Mesendoderm (in vitro differentiated cells): ENCODE results near the gene REPIN1.

Source experiments
- DNase-seq: peaks from one replicate; pipeline ENCODE4 v3.0.0; 2013
- H2AK5ac ChIP-seq: 2 replicates; pipeline ENCODE4 v1.6.1; 2013; ENCODE audit warnings: low read length, inconsistent platforms
- H2BK120ac ChIP-seq: 2 replicates; pipeline ENCODE4 v1.6.1; 2013; ENCODE audit warnings: low read depth, mild to moderate bottlenecking, low read length, moderate library complexity, mixed read lengths
- H2BK15ac ChIP-seq: replicated peaks from 2 replicates; pipeline ENCODE4 v1.6.1; 2013; ENCODE audit warnings: low read depth, mild to moderate bottlenecking, moderate library complexity
- H2BK5ac ChIP-seq: 2 replicates; pipeline ENCODE4 v1.6.1; 2013; ENCODE audit warnings: low read length, inconsistent platforms
- H3K18ac ChIP-seq: 2 replicates; pipeline ENCODE4 v1.6.1; 2013; ENCODE audit warnings: mild to moderate bottlenecking, low read length, mixed read lengths
- H3K23ac ChIP-seq: one replicate; pipeline ENCODE4 v1.6.1; 2013; ENCODE audit warnings: low read length
- H3K27ac ChIP-seq: 2 replicates; pipeline ENCODE4 v1.5.1; 2013; ENCODE audit warnings: low read depth, mild to moderate bottlenecking, inconsistent platforms, low read length, moderate library complexity
- H3K27me3 ChIP-seq: 2 replicates; pipeline ENCODE4 v1.6.1; 2013; ENCODE audit warnings: low read length, control low read depth, mild to moderate bottlenecking, inconsistent platforms; ENCODE audit not compliant: insufficient read depth, poor library complexity
- H3K36me3 ChIP-seq: 2 replicates; pipeline ENCODE4 v1.6.1; 2013; ENCODE audit warnings: low read length, inconsistent platforms; ENCODE audit not compliant: control insufficient read depth, insufficient read depth
- H3K4ac ChIP-seq: one replicate; pipeline ENCODE4 v1.6.1; 2013; ENCODE audit warnings: low read depth, mild to moderate bottlenecking, low read length, moderate library complexity
- H3K4me1 ChIP-seq: 2 replicates; pipeline ENCODE4 v1.6.1; 2013; ENCODE audit warnings: low read depth, low read length, inconsistent platforms; ENCODE audit not compliant: control insufficient read depth
- H3K4me2 ChIP-seq: 2 replicates; pipeline ENCODE4 v1.6.1; 2013; ENCODE audit warnings: low read length
- H3K4me3 ChIP-seq: 2 replicates; pipeline ENCODE4 v1.5.1; 2013; ENCODE audit warnings: mild to moderate bottlenecking, low read length
- H3K56ac ChIP-seq: one replicate; pipeline ENCODE4 v1.6.1; 2013; ENCODE audit warnings: low read length
- H3K79me1 ChIP-seq: 2 replicates; pipeline ENCODE4 v1.6.1; 2013; ENCODE audit warnings: low read length, inconsistent platforms
- H3K79me2 ChIP-seq: 2 replicates; pipeline ENCODE4 v1.6.1; 2013; ENCODE audit warnings: mild to moderate bottlenecking, low read length; ENCODE audit not compliant: control insufficient read depth, insufficient read depth
- H3K9ac ChIP-seq: 2 replicates; pipeline ENCODE4 v1.6.1; 2013; ENCODE audit warnings: low read length, inconsistent platforms
- H4K5ac ChIP-seq: one replicate; pipeline ENCODE4 v1.6.1; 2013; ENCODE audit warnings: low read length
- H4K8ac ChIP-seq: one replicate; pipeline ENCODE4 v1.6.1; 2013; ENCODE audit warnings: low read depth, mild to moderate bottlenecking, control low read depth, low read length, moderate library complexity
- WGBS: extraction: QIAGEN DNeasy Blood & Tissue Kit; methylation state at CpG from one replicate; pipeline ENCODE4 v1.1.7; 2013; ENCODE audit warnings: low lambda C conversion rate, missing lambda C conversion rate; ENCODE audit not compliant: insufficient coverage; ENCODE audit errors: extremely low coverage; 5-methylcytosine and 5-hydroxymethylcytosine counted together

The REPIN1 gene

DNA sequence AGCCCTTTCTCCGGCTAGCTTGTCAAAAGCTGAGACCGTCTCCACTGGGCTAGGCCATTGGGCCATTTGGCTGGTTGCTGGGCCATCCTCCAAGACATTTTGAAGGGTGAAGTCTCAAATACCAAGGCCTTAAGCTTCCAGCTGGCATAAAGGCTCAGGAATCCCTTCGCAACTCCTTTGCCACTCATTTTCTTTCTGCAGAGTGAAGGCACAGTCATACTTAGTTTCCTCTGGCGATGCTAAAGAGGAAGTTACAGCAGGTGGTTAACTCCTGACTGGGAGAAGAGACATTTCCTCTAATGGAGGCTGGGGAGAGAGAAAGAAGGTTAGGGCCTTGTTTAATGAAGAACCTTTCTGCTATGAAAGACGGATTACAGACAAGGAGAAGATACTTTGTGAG, 4.8 kb upstream of the REPIN1 start:
- peaks cover under 1% of the 10 kb centered on the region for H3K79me2 ChIP-seq
- H3K4me1 ChIP-seq: no peaks in the 10 kb centered on the region
- H3K79me1 ChIP-seq: no peaks in the 10 kb centered on the region
- no peaks in the 10 kb centered on the region for H3K36me3 ChIP-seq
- no peak overlapping the region for H3K4ac ChIP-seq
- no peak overlapping the region for H3K9ac ChIP-seq
- no peak overlapping the region for H4K5ac ChIP-seq
- H2BK120ac ChIP-seq: no peak overlapping the region
- no peak overlapping the region for H3K4me3 ChIP-seq
- no peak overlapping the region for H4K8ac ChIP-seq
- no peak overlapping the region for H3K4me2 ChIP-seq
- DNase-seq: no peak
- no peaks in the 10 kb centered on the region for H3K27me3 ChIP-seq
- H3K18ac ChIP-seq: no peak overlapping the region
- H3K27ac ChIP-seq: no peak overlapping the region
- H3K56ac ChIP-seq: no peak overlapping the region
- no peak overlapping the region for H2BK5ac ChIP-seq
- no peak overlapping the region for H3K23ac ChIP-seq
- H2BK15ac ChIP-seq: no peak overlapping the region
- H2AK5ac ChIP-seq: no peak overlapping the region
- no CpG with 5 or more reads among the region's 5 CpGs for WGBS

GRCh38 chr7:150365194-150365593, 3.4 kb upstream of the REPIN1 start:
- peaks cover 6% of the 10 kb centered on the region for H3K4me1 ChIP-seq
- H4K8ac ChIP-seq: no peak overlapping the region
- H3K4ac ChIP-seq: no peak overlapping the region
- no peak overlapping the region for H3K9ac ChIP-seq
- no peak overlapping the region for H3K4me3 ChIP-seq
- H3K79me1 ChIP-seq: peaks cover 7% of the 10 kb centered on the region
- no peak overlapping the region for H2BK5ac ChIP-seq
- H2AK5ac ChIP-seq: no peak overlapping the region
- H4K5ac ChIP-seq: no peak overlapping the region
- no peak overlapping the region for H3K56ac ChIP-seq
- no peak overlapping the region for H3K4me2 ChIP-seq
- no peak for DNase-seq
- peaks cover 13% of the 10 kb centered on the region for H3K79me2 ChIP-seq
- no peaks in the 10 kb centered on the region for H3K27me3 ChIP-seq
- H3K23ac ChIP-seq: no peak overlapping the region
- no peak overlapping the region for H3K27ac ChIP-seq
- no CpG with 5 or more reads among the region's 10 CpGs for WGBS
- H2BK15ac ChIP-seq: no peak overlapping the region
- no peak overlapping the region for H2BK120ac ChIP-seq
- no peaks in the 10 kb centered on the region for H3K36me3 ChIP-seq
- no peak overlapping the region for H3K18ac ChIP-seq

GRCh38 chr7:150365673-150366398, 2.8 kb upstream of the REPIN1 start:
- Histone ChIP-seq H2BK15ac (no peak overlapping the region), H3K56ac (no peak overlapping the region), H3K9ac (no peak overlapping the region), H2BK120ac (no peak overlapping the region), H3K4me2 (no peak overlapping the region), H2AK5ac (no peak overlapping the region), H3K18ac (no peak overlapping the region), H4K8ac (no peak overlapping the region), H3K4me1 (peaks cover 6% of the 10 kb centered on the region), H3K4ac (no peak overlapping the region), H3K4me3 (no peak overlapping the region), H3K79me1 (peaks cover 12% of the 10 kb centered on the region), H3K27me3 (no peaks in the 10 kb centered on the region), H4K5ac (no peak overlapping the region), H3K36me3 (peaks cover 3% of the 10 kb centered on the region), H3K27ac (no peak overlapping the region), H2BK5ac (peak overlapping the region; percentile 41), H3K79me2 (peaks cover 20% of the 10 kb centered on the region), H3K23ac (no peak overlapping the region)
- DNase-seq: peak; percentile 69
- no CpG with 5 or more reads among the region's 5 CpGs for WGBS

GRCh38 chr7:150367677-150368095, 936 bp upstream of the REPIN1 start:
- peak overlapping the region; percentile 79 for H3K27ac ChIP-seq
- peak overlapping the region; percentile 96 for H3K4ac ChIP-seq
- peak overlapping the region; percentile 42 for H4K8ac ChIP-seq
- H2BK15ac ChIP-seq: no peak overlapping the region
- H3K56ac ChIP-seq: peak overlapping the region; percentile 100
- no CpG with 5 or more reads among the region's 8 CpGs for WGBS
- H3K18ac ChIP-seq: peak overlapping the region; percentile 35
- peaks cover 3% of the 10 kb centered on the region for H3K36me3 ChIP-seq
- no peaks in the 10 kb centered on the region for H3K27me3 ChIP-seq
- no peak overlapping the region for H4K5ac ChIP-seq
- no peak for DNase-seq
- no peak overlapping the region for H3K4me3 ChIP-seq
- H3K79me1 ChIP-seq: peaks cover 12% of the 10 kb centered on the region
- peak overlapping the region; percentile 87 for H3K9ac ChIP-seq
- no peak overlapping the region for H3K23ac ChIP-seq
- no peak overlapping the region for H2BK120ac ChIP-seq
- peaks cover 6% of the 10 kb centered on the region for H3K4me1 ChIP-seq
- no peak overlapping the region for H3K4me2 ChIP-seq
- no peak overlapping the region for H2BK5ac ChIP-seq
- no peak overlapping the region for H2AK5ac ChIP-seq
- H3K79me2 ChIP-seq: peaks cover 35% of the 10 kb centered on the region

DNA sequence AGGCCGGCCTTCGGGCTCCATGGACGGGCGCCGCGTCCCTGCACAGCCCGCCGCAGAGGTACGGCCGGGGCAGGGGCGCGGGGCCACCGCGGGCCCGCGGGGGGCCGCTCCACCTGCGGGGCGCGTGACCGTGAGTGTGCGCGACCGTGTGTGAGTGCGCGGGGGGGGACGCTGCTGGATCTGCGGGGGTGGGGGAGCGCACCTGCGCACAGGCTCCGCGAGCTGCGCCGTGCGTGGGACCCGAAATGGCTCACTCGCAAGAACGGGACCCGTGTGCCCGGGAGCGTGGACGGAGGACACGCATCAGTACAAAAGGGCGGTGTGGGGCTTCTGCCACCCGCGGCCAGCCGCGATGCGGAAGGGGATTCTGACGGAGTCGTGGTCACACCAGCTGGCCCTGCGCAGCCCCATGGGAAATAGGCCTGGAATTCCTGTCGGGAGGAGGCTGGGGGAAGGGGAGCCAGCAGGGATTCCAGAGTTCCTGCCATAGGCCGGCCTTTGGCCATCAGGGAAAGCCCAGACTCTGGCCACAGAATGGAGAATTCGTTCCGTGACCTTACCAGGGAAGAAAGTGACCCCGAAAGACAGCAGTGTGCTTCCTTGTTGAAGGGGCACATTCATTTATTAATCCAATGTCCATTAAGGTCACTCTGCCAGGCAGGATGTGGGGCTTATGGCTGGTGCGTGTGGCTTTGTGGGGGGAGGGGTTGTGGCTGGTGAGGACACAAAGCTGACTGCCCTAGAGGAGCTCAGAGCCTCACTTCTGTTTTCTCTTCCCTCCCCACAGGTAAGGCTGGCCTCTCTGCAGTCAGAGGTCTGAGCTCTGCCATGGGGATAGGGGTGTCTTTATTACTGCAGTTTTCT, 494 bp downstream of the REPIN1 start:
- Histone ChIP-seq H3K27ac (peak overlapping the region; percentile 79), H4K8ac (no peak overlapping the region), H3K23ac (peak overlapping the region; percentile 94), H3K27me3 (no peaks in the 10 kb centered on the region), H3K18ac (peak overlapping the region; percentile 35), H2BK5ac (peak overlapping the region; percentile 97), H3K56ac (peak overlapping the region; percentile 100), H3K4me1 (peaks cover 6% of the 10 kb centered on the region), H3K4ac (peak overlapping the region; percentile 96), H2BK120ac (peak overlapping the region; percentile 3), H2AK5ac (peak overlapping the region; percentile 99), H4K5ac (peak overlapping the region; percentile 71), H3K9ac (peak overlapping the region; percentile 87), H3K79me2 (peaks cover 43% of the 10 kb centered on the region), H3K79me1 (peaks cover 19% of the 10 kb centered on the region), H2BK15ac (no peak overlapping the region), H3K4me2 (peak overlapping the region; percentile 69), H3K36me3 (peaks cover 3% of the 10 kb centered on the region), H3K4me3 (peak overlapping the region; percentile 87)
- DNase-seq: peak; percentile 95
- no CpG with 5 or more reads among the region's 58 CpGs for WGBS
